ENCODE results near the gene SUGP1. TPM values are rescaled to one million over a fixed set of nuclear protein-coding genes. Genes with fewer than 3 reads are reported as not detected.
"Not testable (repeated sequence)": the region's sequence is repeated elsewhere in the genome, so short reads cannot be mapped to it uniquely, and the experiment has no call there.

SUGP1 gene
- 10 to 100 TPM; 50.2 to 51.1 TPM for total RNA-seq

- H3K4me1 Mint-ChIP-seq: peaks cover 12% of the 10 kb centered on the region
- no peaks in the 10 kb centered on the region for H3K9me3 Mint-ChIP-seq
- peak within 1 kb of the TSS; percentile 96 for H3K4me3 Mint-ChIP-seq
- peak; percentile 93 for ATAC-seq (replicated peaks)
- H3K27me3 Mint-ChIP-seq: no peaks in the 10 kb centered on the region
- peaks cover 41% of the 10 kb centered on the region for H3K36me3 Mint-ChIP-seq (ENCODE audit: low read depth)
- H3K27ac Mint-ChIP-seq: peak within 1 kb of the TSS; percentile 93
Observed at GRCh38 chr19:19320361-19321140, at the start of gene SUGP1, which contains the start of gene MAU2. Gene SUGP1, minus strand, starts transcription at chr19:19320509. Its CDS starts 13 bp downstream, at chr19:19320496. Gene MAU2, plus strand, starts transcription at chr19:19320829. Its CDS starts 31 bp downstream, at chr19:19320860.

- no peak overlapping the region for H3K27ac Mint-ChIP-seq
- ATAC-seq (replicated peaks): no peak
- H3K27me3 Mint-ChIP-seq: no peaks in the 10 kb centered on the region
Observed at GRCh38 chr19:19368087-19368486, 47.8 kb upstream of the SUGP1 start.

GRCh38 chr19:19366434-19367396 lies 46.4 kb upstream of the SUGP1 start:
- peak overlapping the region; percentile 56 for H3K4me3 Mint-ChIP-seq
- ATAC-seq (replicated peaks): peak; percentile 89
- no peaks in the 10 kb centered on the region for H3K9me3 Mint-ChIP-seq
- H3K36me3 Mint-ChIP-seq (ENCODE audit: low read depth): no peaks in the 10 kb centered on the region
- peaks cover 12% of the 10 kb centered on the region for H3K4me1 Mint-ChIP-seq
- H3K27ac Mint-ChIP-seq: peak overlapping the region; percentile 73
- H3K27me3 Mint-ChIP-seq: no peaks in the 10 kb centered on the region

More at GRCh38 chr19:19368087-19368486, 47.8 kb upstream of the SUGP1 start:
- no peaks in the 10 kb centered on the region for H3K36me3 Mint-ChIP-seq (ENCODE audit: low read depth)
- no peaks in the 10 kb centered on the region for H3K9me3 Mint-ChIP-seq
- no peak overlapping the region for H3K4me3 Mint-ChIP-seq
- H3K4me1 Mint-ChIP-seq: peaks cover 13% of the 10 kb centered on the region

GRCh38 chr19:19362075-19362474 lies 41.8 kb upstream of the SUGP1 start:
- H3K4me1 Mint-ChIP-seq: peaks cover 20% of the 10 kb centered on the region

GRCh38 chr19:19361075-19361594 lies 40.8 kb upstream of the SUGP1 start:
- Mint-ChIP-seq H3K27ac (no peak overlapping the region), H3K4me1 (peaks cover 16% of the 10 kb centered on the region), H3K9me3 (no peaks in the 10 kb centered on the region), H3K4me3 (peak overlapping the region; percentile 17), H3K27me3 (no peaks in the 10 kb centered on the region), H3K36me3 (ENCODE audit: low read depth) (peaks cover 7% of the 10 kb centered on the region)
- peak; percentile 73 for ATAC-seq (replicated peaks)

More at GRCh38 chr19:19362075-19362474, 41.8 kb upstream of the SUGP1 start:
- no peaks in the 10 kb centered on the region for H3K27me3 Mint-ChIP-seq
- peaks cover 6% of the 10 kb centered on the region for H3K36me3 Mint-ChIP-seq (ENCODE audit: low read depth)
- peak overlapping the region; percentile 10 for H3K4me3 Mint-ChIP-seq
- no peak for ATAC-seq (replicated peaks)
- H3K27ac Mint-ChIP-seq: peak overlapping the region; percentile 32
- no peaks in the 10 kb centered on the region for H3K9me3 Mint-ChIP-seq

- Mint-ChIP-seq H3K9me3 (no peaks in the 10 kb centered on the region), H3K36me3 (ENCODE audit: low read depth) (peaks cover 29% of the 10 kb centered on the region), H3K27ac (peak overlapping the region; percentile 48), H3K27me3 (no peaks in the 10 kb centered on the region), H3K4me3 (no peak overlapping the region), H3K4me1 (peaks cover 11% of the 10 kb centered on the region)
- no peak for ATAC-seq (replicated peaks)
Observed at GRCh38 chr19:19356901-19357566, 36.7 kb upstream of the SUGP1 start.

- no peaks in the 10 kb centered on the region for H3K9me3 Mint-ChIP-seq
Observed at GRCh38 chr19:19356500-19356899, 36.2 kb upstream of the SUGP1 start.

GRCh38 chr19:19355606-19356139 lies 35.4 kb upstream of the SUGP1 start:
- no peak for ATAC-seq (replicated peaks)
- H3K27ac Mint-ChIP-seq: no peak overlapping the region
- peaks cover 4% of the 10 kb centered on the region for H3K4me1 Mint-ChIP-seq
- H3K4me3 Mint-ChIP-seq: no peak overlapping the region
- H3K27me3 Mint-ChIP-seq: no peaks in the 10 kb centered on the region
- H3K9me3 Mint-ChIP-seq: no peaks in the 10 kb centered on the region
- H3K36me3 Mint-ChIP-seq (ENCODE audit: low read depth): peaks cover 33% of the 10 kb centered on the region

More at GRCh38 chr19:19356500-19356899, 36.2 kb upstream of the SUGP1 start:
- peaks cover 33% of the 10 kb centered on the region for H3K36me3 Mint-ChIP-seq (ENCODE audit: low read depth)
- H3K27me3 Mint-ChIP-seq: no peaks in the 10 kb centered on the region
- no peak for ATAC-seq (replicated peaks)
- no peak overlapping the region for H3K4me3 Mint-ChIP-seq
- H3K4me1 Mint-ChIP-seq: peaks cover 9% of the 10 kb centered on the region
- no peak overlapping the region for H3K27ac Mint-ChIP-seq

- Mint-ChIP-seq H3K4me1 (peaks cover 4% of the 10 kb centered on the region), H3K36me3 (ENCODE audit: low read depth) (peaks cover 39% of the 10 kb centered on the region), H3K4me3 (no peak overlapping the region), H3K9me3 (no peaks in the 10 kb centered on the region), H3K27ac (no peak overlapping the region), H3K27me3 (no peaks in the 10 kb centered on the region)
- ATAC-seq (replicated peaks): no peak
Observed at GRCh38 chr19:19354932-19355331, 34.6 kb upstream of the SUGP1 start.

- peaks cover 46% of the 10 kb centered on the region for H3K36me3 Mint-ChIP-seq (ENCODE audit: low read depth)
- peaks cover 4% of the 10 kb centered on the region for H3K4me1 Mint-ChIP-seq
- no peak overlapping the region for H3K4me3 Mint-ChIP-seq
- H3K27ac Mint-ChIP-seq: no peak overlapping the region
- H3K9me3 Mint-ChIP-seq: no peaks in the 10 kb centered on the region
- H3K27me3 Mint-ChIP-seq: no peaks in the 10 kb centered on the region
- no peak for ATAC-seq (replicated peaks)
Observed at GRCh38 chr19:19354007-19354406, 33.7 kb upstream of the SUGP1 start.

GRCh38 chr19:19352823-19353222 lies 32.5 kb upstream of the SUGP1 start:
- no peak for ATAC-seq (replicated peaks)
- Mint-ChIP-seq H3K27ac (no peak overlapping the region), H3K36me3 (ENCODE audit: low read depth) (peaks cover 49% of the 10 kb centered on the region), H3K9me3 (no peaks in the 10 kb centered on the region), H3K4me3 (no peak overlapping the region), H3K4me1 (peaks cover 4% of the 10 kb centered on the region), H3K27me3 (no peaks in the 10 kb centered on the region)

- not testable (repeated sequence) for ATAC-seq (replicated peaks)
Observed at GRCh38 chr19:19350756-19351155, 30.4 kb upstream of the SUGP1 start.

GRCh38 chr19:19349365-19349764 lies 29.1 kb upstream of the SUGP1 start:
- H3K27me3 Mint-ChIP-seq: no peaks in the 10 kb centered on the region
- no peak for ATAC-seq (replicated peaks)
- no peak overlapping the region for H3K4me3 Mint-ChIP-seq
- no peaks in the 10 kb centered on the region for H3K9me3 Mint-ChIP-seq
- H3K27ac Mint-ChIP-seq: no peak overlapping the region
- no peaks in the 10 kb centered on the region for H3K4me1 Mint-ChIP-seq
- peaks cover 66% of the 10 kb centered on the region for H3K36me3 Mint-ChIP-seq (ENCODE audit: low read depth)

More at GRCh38 chr19:19350756-19351155, 30.4 kb upstream of the SUGP1 start:
- H3K27me3 Mint-ChIP-seq, H3K4me3 Mint-ChIP-seq, H3K4me1 Mint-ChIP-seq, H3K9me3 Mint-ChIP-seq, H3K27ac Mint-ChIP-seq: not testable (repeated sequence)
- peaks cover 59% of the 10 kb centered on the region for H3K36me3 Mint-ChIP-seq (ENCODE audit: low read depth)

All from activated T-helper 17 cell treated with anti-CD3 and anti-CD28 coated beads, Interleukin-2, amount 50 U/mL, for 72 hours (primary cell).